ENCODE measurements around the gene PRKG1. TPM values are rescaled to one million over a fixed set of nuclear protein-coding genes. Genes with fewer than 3 reads are reported as not detected.

Gene PRKG1
- 10 to 100 TPM; 18.8 to 38.1 TPM for total RNA-seq
- polyA plus RNA-seq (ENCODE audit: insufficient read length in 2 of 2) = 10 to 100 TPM in 1 of 2 donors, 1 to 10 TPM in 1; 6.8 to 11.9 TPM
- long read RNA-seq, donor 1 = 0 reads
- long read RNA-seq, donor 2 = 0 reads
- long read RNA-seq, donor 3 = 0 reads
- long read RNA-seq, donor 4 = 0 reads

DNA sequence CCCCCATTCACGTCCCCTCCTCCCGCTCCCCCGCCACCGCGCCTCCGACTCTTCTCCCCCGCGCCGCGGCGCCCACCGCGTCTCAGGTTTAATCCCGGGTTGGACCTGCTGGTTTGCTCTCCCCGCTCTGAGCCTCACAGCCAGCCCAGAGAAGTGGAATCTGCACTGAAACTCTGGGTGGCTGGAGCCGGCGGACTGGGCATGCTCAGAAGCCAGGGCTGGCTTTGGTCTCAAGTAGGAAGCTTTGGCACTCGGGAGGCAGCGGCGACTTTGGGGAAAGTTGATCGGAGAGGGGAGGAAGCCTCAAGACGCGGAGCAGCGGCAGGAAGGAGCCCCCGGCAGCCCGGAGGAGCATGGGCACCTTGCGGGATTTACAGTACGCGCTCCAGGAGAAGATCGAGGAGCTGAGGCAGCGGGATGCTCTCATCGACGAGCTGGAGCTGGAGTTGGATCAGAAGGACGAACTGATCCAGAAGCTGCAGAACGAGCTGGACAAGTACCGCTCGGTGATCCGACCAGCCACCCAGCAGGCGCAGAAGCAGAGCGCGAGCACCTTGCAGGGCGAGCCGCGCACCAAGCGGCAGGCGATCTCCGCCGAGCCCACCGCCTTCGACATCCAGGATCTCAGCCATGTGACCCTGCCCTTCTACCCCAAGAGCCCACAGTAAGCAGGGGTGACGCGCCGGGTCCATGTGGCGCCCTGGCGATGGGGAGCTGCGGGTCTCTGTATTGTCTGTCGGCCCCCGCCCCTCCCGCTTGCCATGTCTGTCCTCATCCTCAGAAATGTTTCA is at the start of gene PRKG1:
Gene PRKG1 (plus strand): TSS at position 250 of the 791 bp plus-strand sequence.
- peaks cover 8% of the 10 kb centered on the region for H3K4me1 ChIP-seq (ENCODE audit: control insufficient read depth, insufficient read depth, low read length)
- no peaks in the 10 kb centered on the region for H3K36me3 ChIP-seq (ENCODE audit: control insufficient read depth, insufficient read depth, low read length)
- under 1% methylated on average over 59 of the region's 59 CpGs for WGBS (ENCODE audit: insufficient coverage)

DNA sequence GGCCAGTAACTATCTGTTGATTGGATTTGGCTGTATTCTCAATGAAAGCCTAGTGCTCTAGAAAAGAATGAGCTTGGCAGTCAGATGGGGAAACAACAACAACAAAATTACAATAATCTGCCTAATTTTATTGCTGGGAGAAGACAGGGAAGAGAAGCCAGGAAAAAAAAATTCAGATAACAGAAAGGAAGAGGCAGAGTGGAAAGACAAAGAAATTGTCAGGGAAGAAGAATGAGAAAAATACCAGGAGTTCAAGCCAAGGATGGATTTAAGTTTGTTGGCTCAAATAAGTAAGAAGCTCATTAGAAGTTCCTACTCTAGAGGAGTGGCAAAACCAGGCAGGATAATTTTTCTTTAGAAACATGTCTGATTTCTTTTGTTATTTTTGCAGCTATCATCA is 45.9 kb upstream of the PRKG1 start:
- Histone ChIP-seq H3K4me1 (ENCODE audit: control insufficient read depth, insufficient read depth, low read length) (no peaks in the 10 kb centered on the region), H3K36me3 (ENCODE audit: control insufficient read depth, insufficient read depth, low read length) (no peaks in the 10 kb centered on the region), H3K4me3 (ENCODE audit: low read depth, low read length) (no peak overlapping the region), H3K27ac (ENCODE audit: low read depth, low read length) (no peak overlapping the region), H3K27me3 (ENCODE audit: control insufficient read depth, insufficient read depth, low read length) (no peaks in the 10 kb centered on the region), H3K9me3 (ENCODE audit: control insufficient read depth, insufficient read depth, low read length) (no peaks in the 10 kb centered on the region)
- DNase-seq (ENCODE audit: low read depth in 4 of 6, low spot score in 6 of 6) = peak in 1 of 6 donors; percentile 45

More for the DNA sequence above, at the start of gene PRKG1:
- Histone ChIP-seq H3K27me3 (ENCODE audit: control insufficient read depth, insufficient read depth, low read length) (peaks cover 4% of the 10 kb centered on the region), H3K27ac (ENCODE audit: low read depth, low read length) (peak within 1 kb of the TSS; percentile 85), H3K4me3 (ENCODE audit: low read depth, low read length) (peak within 1 kb of the TSS; percentile 84), H3K9me3 (ENCODE audit: control insufficient read depth, insufficient read depth, low read length) (no peaks in the 10 kb centered on the region)
- DNase-seq (ENCODE audit: low read depth in 4 of 6, low spot score in 6 of 6) = peak; percentile 54 to 94 (median 72)

- no peak for DNase-seq (ENCODE audit: low read depth in 4 of 6, low spot score in 6 of 6)
- no peaks in the 10 kb centered on the region for H3K4me1 ChIP-seq (ENCODE audit: control insufficient read depth, insufficient read depth, low read length)
- H3K4me3 ChIP-seq (ENCODE audit: low read depth, low read length) = no peak overlapping the region
- no peak overlapping the region for H3K27ac ChIP-seq (ENCODE audit: low read depth, low read length)
- H3K27me3 ChIP-seq (ENCODE audit: control insufficient read depth, insufficient read depth, low read length) = no peaks in the 10 kb centered on the region
- WGBS (ENCODE audit: insufficient coverage) = 67% methylated on average over 1 of the region's 2 CpGs
- no peaks in the 10 kb centered on the region for H3K36me3 ChIP-seq (ENCODE audit: control insufficient read depth, insufficient read depth, low read length)
- no peaks in the 10 kb centered on the region for H3K9me3 ChIP-seq (ENCODE audit: control insufficient read depth, insufficient read depth, low read length)
Observed at GRCh38 chr10:51029172-51029641, 45.1 kb upstream of the PRKG1 start.

GRCh38 chr10:51030480-51030879 is 43.8 kb upstream of the PRKG1 start:
- H3K4me1 ChIP-seq (ENCODE audit: control insufficient read depth, insufficient read depth, low read length) = no peaks in the 10 kb centered on the region
- H3K9me3 ChIP-seq (ENCODE audit: control insufficient read depth, insufficient read depth, low read length) = no peaks in the 10 kb centered on the region
- no peaks in the 10 kb centered on the region for H3K27me3 ChIP-seq (ENCODE audit: control insufficient read depth, insufficient read depth, low read length)
- no peak for DNase-seq (ENCODE audit: low read depth in 4 of 6, low spot score in 6 of 6)
- no peak overlapping the region for H3K27ac ChIP-seq (ENCODE audit: low read depth, low read length)
- 97% methylated on average over 2 of the region's 2 CpGs for WGBS (ENCODE audit: insufficient coverage)
- no peaks in the 10 kb centered on the region for H3K36me3 ChIP-seq (ENCODE audit: control insufficient read depth, insufficient read depth, low read length)
- H3K4me3 ChIP-seq (ENCODE audit: low read depth, low read length) = no peak overlapping the region

DNA sequence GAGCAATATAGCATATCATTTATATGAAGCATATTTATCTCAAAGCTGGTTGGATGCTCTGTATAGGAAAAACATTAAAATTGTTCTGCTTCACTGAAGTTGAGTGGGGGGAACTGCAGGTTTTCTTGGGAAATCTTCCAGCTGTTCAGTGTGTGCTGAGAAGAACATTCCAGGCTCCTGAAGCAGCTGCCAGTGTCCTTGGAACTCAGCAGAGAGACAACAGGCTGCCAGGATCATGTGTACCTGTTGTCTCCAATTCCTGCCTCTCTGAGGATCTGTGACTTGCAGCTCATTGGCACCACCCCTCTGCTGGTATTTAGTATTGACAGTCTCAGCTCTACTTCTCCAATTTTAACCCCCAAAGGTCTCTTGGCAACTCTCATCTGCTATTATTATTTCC is 42.3 kb upstream of the PRKG1 start:
- Histone ChIP-seq H3K4me3 (ENCODE audit: low read depth, low read length) (no peak overlapping the region), H3K9me3 (ENCODE audit: control insufficient read depth, insufficient read depth, low read length) (no peaks in the 10 kb centered on the region), H3K4me1 (ENCODE audit: control insufficient read depth, insufficient read depth, low read length) (no peaks in the 10 kb centered on the region), H3K27me3 (ENCODE audit: control insufficient read depth, insufficient read depth, low read length) (no peaks in the 10 kb centered on the region), H3K27ac (ENCODE audit: low read depth, low read length) (no peak overlapping the region), H3K36me3 (ENCODE audit: control insufficient read depth, insufficient read depth, low read length) (no peaks in the 10 kb centered on the region)
- DNase-seq (ENCODE audit: low read depth in 4 of 6, low spot score in 6 of 6) = no peak

- Histone ChIP-seq H3K4me1 (ENCODE audit: control insufficient read depth, insufficient read depth, low read length) (no peaks in the 10 kb centered on the region), H3K36me3 (ENCODE audit: control insufficient read depth, insufficient read depth, low read length) (no peaks in the 10 kb centered on the region), H3K4me3 (ENCODE audit: low read depth, low read length) (no peak overlapping the region), H3K27ac (ENCODE audit: low read depth, low read length) (no peak overlapping the region), H3K9me3 (ENCODE audit: control insufficient read depth, insufficient read depth, low read length) (no peaks in the 10 kb centered on the region), H3K27me3 (ENCODE audit: control insufficient read depth, insufficient read depth, low read length) (no peaks in the 10 kb centered on the region)
- DNase-seq (ENCODE audit: low read depth in 4 of 6, low spot score in 6 of 6) = no peak
- WGBS (ENCODE audit: insufficient coverage) = 79% methylated on average over 4 of the region's 4 CpGs
Observed at GRCh38 chr10:51034769-51035168, 39.5 kb upstream of the PRKG1 start.

DNA sequence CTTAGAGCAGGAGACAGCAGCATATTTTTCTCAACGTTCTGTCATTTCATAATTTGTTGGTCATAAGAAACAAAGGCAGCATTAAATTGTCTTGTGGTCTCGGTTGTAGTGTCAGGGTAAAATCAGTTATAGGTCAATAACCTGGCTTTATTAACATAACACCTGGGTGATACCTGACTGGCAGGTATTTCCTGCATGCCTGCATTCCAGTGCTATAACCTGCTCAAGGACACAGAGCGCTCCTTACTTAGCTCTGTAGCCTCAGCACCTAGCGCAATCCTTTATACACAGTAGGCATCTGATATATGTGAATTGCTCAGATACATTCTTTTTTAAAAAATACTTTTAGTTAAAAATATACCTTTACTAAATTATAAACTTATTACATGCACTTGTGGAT is 38.9 kb upstream of the PRKG1 start:
- WGBS (ENCODE audit: insufficient coverage) = 86% methylated on average over 1 of the region's 4 CpGs
- H3K9me3 ChIP-seq (ENCODE audit: control insufficient read depth, insufficient read depth, low read length) = no peaks in the 10 kb centered on the region
- H3K4me1 ChIP-seq (ENCODE audit: control insufficient read depth, insufficient read depth, low read length) = no peaks in the 10 kb centered on the region
- no peaks in the 10 kb centered on the region for H3K36me3 ChIP-seq (ENCODE audit: control insufficient read depth, insufficient read depth, low read length)
- no peak overlapping the region for H3K27ac ChIP-seq (ENCODE audit: low read depth, low read length)
- DNase-seq (ENCODE audit: low read depth in 4 of 6, low spot score in 6 of 6) = no peak
- no peak overlapping the region for H3K4me3 ChIP-seq (ENCODE audit: low read depth, low read length)
- no peaks in the 10 kb centered on the region for H3K27me3 ChIP-seq (ENCODE audit: control insufficient read depth, insufficient read depth, low read length)

GRCh38 chr10:51045871-51046270 is 28.4 kb upstream of the PRKG1 start:
- Histone ChIP-seq H3K36me3 (ENCODE audit: control insufficient read depth, insufficient read depth, low read length) (no peaks in the 10 kb centered on the region), H3K27me3 (ENCODE audit: control insufficient read depth, insufficient read depth, low read length) (no peaks in the 10 kb centered on the region), H3K9me3 (ENCODE audit: control insufficient read depth, insufficient read depth, low read length) (no peaks in the 10 kb centered on the region), H3K4me3 (ENCODE audit: low read depth, low read length) (no peak overlapping the region), H3K27ac (ENCODE audit: low read depth, low read length) (no peak overlapping the region), H3K4me1 (ENCODE audit: control insufficient read depth, insufficient read depth, low read length) (no peaks in the 10 kb centered on the region)
- no CpG with 5 or more reads among the region's 2 CpGs for WGBS (ENCODE audit: insufficient coverage)
- no peak for DNase-seq (ENCODE audit: low read depth in 4 of 6, low spot score in 6 of 6)

DNA sequence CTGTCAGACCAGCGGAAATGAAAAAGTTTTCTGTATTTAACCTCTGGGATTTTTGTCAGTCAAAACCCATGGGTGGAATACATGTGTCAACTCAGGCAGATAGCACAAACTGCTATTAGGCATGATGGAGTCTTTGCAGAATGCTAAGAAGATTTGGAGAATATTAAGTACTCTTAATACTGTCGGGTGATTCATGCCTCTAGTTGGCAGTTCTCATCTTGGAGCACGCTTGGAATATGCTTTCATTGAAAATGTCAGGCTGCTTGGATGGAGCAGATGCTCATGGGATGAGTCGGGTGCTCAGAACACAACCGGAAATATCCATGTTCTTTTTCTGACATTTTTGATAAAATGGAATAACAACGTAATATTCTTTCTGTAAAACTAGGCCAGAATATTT is 27.6 kb upstream of the PRKG1 start:
- no peaks in the 10 kb centered on the region for H3K4me1 ChIP-seq (ENCODE audit: control insufficient read depth, insufficient read depth, low read length)
- 93% methylated on average over 3 of the region's 6 CpGs for WGBS (ENCODE audit: insufficient coverage)
- H3K27ac ChIP-seq (ENCODE audit: low read depth, low read length) = no peak overlapping the region
- H3K27me3 ChIP-seq (ENCODE audit: control insufficient read depth, insufficient read depth, low read length) = no peaks in the 10 kb centered on the region
- H3K4me3 ChIP-seq (ENCODE audit: low read depth, low read length) = no peak overlapping the region
- no peak for DNase-seq (ENCODE audit: low read depth in 4 of 6, low spot score in 6 of 6)
- no peaks in the 10 kb centered on the region for H3K36me3 ChIP-seq (ENCODE audit: control insufficient read depth, insufficient read depth, low read length)
- H3K9me3 ChIP-seq (ENCODE audit: control insufficient read depth, insufficient read depth, low read length) = no peaks in the 10 kb centered on the region

- peak in 1 of 6 donors; percentile 28 for DNase-seq (ENCODE audit: low read depth in 4 of 6, low spot score in 6 of 6)
- Histone ChIP-seq H3K36me3 (ENCODE audit: control insufficient read depth, insufficient read depth, low read length) (no peaks in the 10 kb centered on the region), H3K4me3 (ENCODE audit: low read depth, low read length) (no peak overlapping the region), H3K4me1 (ENCODE audit: control insufficient read depth, insufficient read depth, low read length) (no peaks in the 10 kb centered on the region), H3K9me3 (ENCODE audit: control insufficient read depth, insufficient read depth, low read length) (no peaks in the 10 kb centered on the region), H3K27me3 (ENCODE audit: control insufficient read depth, insufficient read depth, low read length) (no peaks in the 10 kb centered on the region), H3K27ac (ENCODE audit: low read depth, low read length) (no peak overlapping the region)
- WGBS (ENCODE audit: insufficient coverage) = 71% methylated on average over 2 of the region's 2 CpGs
Observed at GRCh38 chr10:51047857-51048256, 26.4 kb upstream of the PRKG1 start.
